ENCODE data around the gene TNIK.

TNIK gene

DNA sequence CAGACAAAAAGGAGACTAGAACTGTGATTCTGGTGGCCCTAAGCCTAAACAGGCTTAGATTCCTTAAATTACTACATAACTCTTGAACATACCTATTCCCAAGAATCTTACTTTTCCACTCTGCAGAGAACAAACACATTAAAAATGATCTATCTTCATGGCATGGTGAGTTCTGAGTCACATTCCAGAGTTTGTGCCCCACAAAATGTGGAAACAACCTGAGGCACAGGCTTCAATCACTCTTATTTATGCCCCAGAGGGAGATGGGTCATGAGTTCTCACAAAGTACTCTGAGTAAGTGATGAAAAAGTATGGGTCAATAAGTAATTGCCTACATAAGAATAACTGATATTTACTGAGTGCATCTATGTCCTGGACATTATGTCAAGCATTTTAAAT is 296.1 kb downstream of the TNIK start:
- H3K36me3 ChIP-seq (ENCODE audit: insufficient read depth, low read length), result peaks cover 78% of the 10 kb centered on the region
- no peak overlapping the region for H2AFZ ChIP-seq (ENCODE audit: low read length)
- H4K20me1 ChIP-seq (ENCODE audit: insufficient read depth, low read length, poor library complexity, severe bottlenecking), result no peaks in the 10 kb centered on the region
- no peaks in the 10 kb centered on the region for H3K27me3 ChIP-seq (ENCODE audit: insufficient read depth, low read length, poor library complexity, severe bottlenecking)
- no peak overlapping the region for H3K4me2 ChIP-seq (ENCODE audit: low read depth, low read length, poor library complexity, severe bottlenecking)
- no peak for TF ChIP-seq EZH2phosphoT487 (IDR thresholded peaks at IDR 0.05; ENCODE audit: borderline replicate concordance)
- TF ChIP-seq, protein P1, sequence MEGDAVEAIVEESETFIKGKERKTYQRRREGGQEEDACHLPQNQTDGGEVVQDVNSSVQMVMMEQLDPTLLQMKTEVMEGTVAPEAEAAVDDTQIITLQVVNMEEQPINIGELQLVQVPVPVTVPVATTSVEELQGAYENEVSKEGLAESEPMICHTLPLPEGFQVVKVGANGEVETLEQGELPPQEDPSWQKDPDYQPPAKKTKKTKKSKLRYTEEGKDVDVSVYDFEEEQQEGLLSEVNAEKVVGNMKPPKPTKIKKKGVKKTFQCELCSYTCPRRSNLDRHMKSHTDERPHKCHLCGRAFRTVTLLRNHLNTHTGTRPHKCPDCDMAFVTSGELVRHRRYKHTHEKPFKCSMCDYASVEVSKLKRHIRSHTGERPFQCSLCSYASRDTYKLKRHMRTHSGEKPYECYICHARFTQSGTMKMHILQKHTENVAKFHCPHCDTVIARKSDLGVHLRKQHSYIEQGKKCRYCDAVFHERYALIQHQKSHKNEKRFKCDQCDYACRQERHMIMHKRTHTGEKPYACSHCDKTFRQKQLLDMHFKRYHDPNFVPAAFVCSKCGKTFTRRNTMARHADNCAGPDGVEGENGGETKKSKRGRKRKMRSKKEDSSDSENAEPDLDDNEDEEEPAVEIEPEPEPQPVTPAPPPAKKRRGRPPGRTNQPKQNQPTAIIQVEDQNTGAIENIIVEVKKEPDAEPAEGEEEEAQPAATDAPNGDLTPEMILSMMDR (conservative IDR thresholded peaks at IDR 0.05; ENCODE audit: low read length), result no peak
- H3K4me3 ChIP-seq (ENCODE audit: low read length, poor library complexity, severe bottlenecking), result no peak overlapping the region
- H3K9me3 ChIP-seq (ENCODE audit: insufficient read depth, low read depth, low read length), result peaks cover 11% of the 10 kb centered on the region; the same call in 1 of the 2 replicates
- peaks cover 8% of the 10 kb centered on the region for H3K4me1 ChIP-seq (ENCODE audit: insufficient read depth, low read length, poor library complexity, severe bottlenecking)
- no peaks in the 10 kb centered on the region for H3F3A ChIP-seq (ENCODE audit: low read depth)
- no peak overlapping the region for H3K9ac ChIP-seq (ENCODE audit: low read depth, low read length, poor library complexity, severe bottlenecking)
- H3K79me2 ChIP-seq (ENCODE audit: insufficient read depth, low read length), result no peaks in the 10 kb centered on the region
- H3K9me2 ChIP-seq (replicated peaks; ENCODE audit: low read depth, low read length), result no peaks in the 10 kb centered on the region

DNA sequence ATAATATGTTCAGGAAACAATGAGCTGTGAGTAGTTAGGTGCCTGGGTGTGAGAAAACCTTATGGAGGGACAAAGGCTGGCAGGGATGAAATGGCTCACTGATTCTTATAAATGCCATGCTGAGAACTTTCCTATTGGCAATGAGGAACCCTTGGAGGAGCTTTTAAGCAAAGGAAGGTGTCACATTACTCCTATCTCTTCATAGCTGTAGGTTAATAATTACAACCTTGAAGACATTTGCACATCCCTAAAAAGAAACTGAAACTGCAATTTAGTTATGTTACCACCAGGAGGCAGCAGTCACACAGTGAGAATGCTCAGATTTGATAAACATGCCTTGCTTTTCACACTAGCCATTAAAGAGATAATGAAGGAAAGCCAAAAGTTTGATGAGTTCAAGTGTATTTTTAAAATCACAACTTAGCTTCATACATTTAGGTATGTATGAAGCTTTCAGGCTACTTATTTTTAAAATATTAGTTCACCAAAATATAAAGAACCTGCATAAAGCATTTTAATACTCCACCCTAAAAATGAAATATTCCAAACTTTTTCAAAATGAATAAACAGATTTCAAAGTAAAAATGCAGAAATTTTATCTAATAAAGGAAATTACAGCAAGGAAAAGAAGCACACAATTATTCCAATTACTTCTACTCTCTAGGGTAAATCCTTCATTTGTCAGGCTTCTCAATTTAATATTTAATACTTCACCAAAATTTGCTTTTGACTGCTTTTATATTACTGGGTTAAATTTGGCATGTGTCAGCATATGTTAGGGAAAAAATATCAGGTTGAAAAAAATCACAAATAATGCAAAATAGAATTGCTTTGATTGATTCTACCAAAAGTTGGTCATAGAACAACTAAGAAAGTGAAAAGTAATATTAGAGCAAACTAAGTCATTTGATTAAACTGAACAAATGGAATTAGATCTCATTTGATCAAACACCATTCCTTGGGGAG is 296.8 kb downstream of the TNIK start:
- Histone ChIP-seq H3K4me2 (ENCODE audit: low read depth, low read length, poor library complexity, severe bottlenecking) (no peak overlapping the region), H3K4me3 (ENCODE audit: low read length, poor library complexity, severe bottlenecking) (no peak overlapping the region)

DNA sequence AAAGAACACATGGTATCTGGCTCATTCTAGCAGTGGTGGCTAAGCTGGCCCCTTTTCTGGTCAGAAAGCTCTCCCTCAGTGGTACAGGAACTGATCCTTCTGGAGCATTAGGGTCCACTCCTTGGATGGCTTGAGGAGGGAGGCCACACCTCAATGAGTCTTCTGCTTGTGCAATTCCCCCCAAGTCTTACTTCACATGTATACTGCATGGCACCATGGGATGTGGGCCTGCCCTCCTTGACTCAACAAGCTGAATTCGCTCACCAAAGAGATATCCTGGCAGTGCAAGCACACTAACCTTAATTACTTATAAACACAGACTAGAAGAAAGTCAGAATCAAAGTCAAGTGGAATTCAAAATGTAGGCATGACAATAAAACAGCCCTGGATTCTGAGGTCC is 299.9 kb downstream of the TNIK start:
- no peak overlapping the region for H2AFZ ChIP-seq (ENCODE audit: low read length)
- no peak overlapping the region for H3K4me3 ChIP-seq (ENCODE audit: low read length, poor library complexity, severe bottlenecking)
- H3K27me3 ChIP-seq (ENCODE audit: insufficient read depth, low read length, poor library complexity, severe bottlenecking), result no peaks in the 10 kb centered on the region
- H3K9me3 ChIP-seq (ENCODE audit: insufficient read depth, low read depth, low read length), result peaks cover 11% of the 10 kb centered on the region; the same call in 1 of the 2 replicates
- peaks cover 80% of the 10 kb centered on the region for H3K36me3 ChIP-seq (ENCODE audit: insufficient read depth, low read length)
- no peaks in the 10 kb centered on the region for H3K9me2 ChIP-seq (replicated peaks; ENCODE audit: low read depth, low read length)
- H3K9ac ChIP-seq (ENCODE audit: low read depth, low read length, poor library complexity, severe bottlenecking), result no peak overlapping the region
- no peaks in the 10 kb centered on the region for H3K4me1 ChIP-seq (ENCODE audit: insufficient read depth, low read length, poor library complexity, severe bottlenecking)
- H4K20me1 ChIP-seq (ENCODE audit: insufficient read depth, low read length, poor library complexity, severe bottlenecking), result no peaks in the 10 kb centered on the region
- no peak for TF ChIP-seq EZH2phosphoT487 (IDR thresholded peaks at IDR 0.05; ENCODE audit: borderline replicate concordance)
- TF ChIP-seq, protein P1 (conservative IDR thresholded peaks at IDR 0.05; ENCODE audit: low read length), result no peak
- H3K4me2 ChIP-seq (ENCODE audit: low read depth, low read length, poor library complexity, severe bottlenecking), result no peak overlapping the region
- H3K79me2 ChIP-seq (ENCODE audit: insufficient read depth, low read length), result no peaks in the 10 kb centered on the region
- no peaks in the 10 kb centered on the region for H3F3A ChIP-seq (ENCODE audit: low read depth)

More for the DNA sequence above, 296.8 kb downstream of the TNIK start:
- H3K9ac ChIP-seq (ENCODE audit: low read depth, low read length, poor library complexity, severe bottlenecking), result no peak overlapping the region
- peaks cover 8% of the 10 kb centered on the region for H3K4me1 ChIP-seq (ENCODE audit: insufficient read depth, low read length, poor library complexity, severe bottlenecking)
- no peak for TF ChIP-seq EZH2phosphoT487 (IDR thresholded peaks at IDR 0.05; ENCODE audit: borderline replicate concordance)
- TF ChIP-seq, protein P1 (conservative IDR thresholded peaks at IDR 0.05; ENCODE audit: low read length), result peak; percentile 72
- peaks cover 11% of the 10 kb centered on the region; the same call in 1 of the 2 replicates for H3K9me3 ChIP-seq (ENCODE audit: insufficient read depth, low read depth, low read length)
- no peak overlapping the region for H2AFZ ChIP-seq (ENCODE audit: low read length)
- H4K20me1 ChIP-seq (ENCODE audit: insufficient read depth, low read length, poor library complexity, severe bottlenecking), result no peaks in the 10 kb centered on the region
- H3K36me3 ChIP-seq (ENCODE audit: insufficient read depth, low read length), result peaks cover 77% of the 10 kb centered on the region
- H3K79me2 ChIP-seq (ENCODE audit: insufficient read depth, low read length), result no peaks in the 10 kb centered on the region
- H3K27me3 ChIP-seq (ENCODE audit: insufficient read depth, low read length, poor library complexity, severe bottlenecking), result no peaks in the 10 kb centered on the region
- H3K9me2 ChIP-seq (replicated peaks; ENCODE audit: low read depth, low read length), result no peaks in the 10 kb centered on the region
- no peaks in the 10 kb centered on the region for H3F3A ChIP-seq (ENCODE audit: low read depth)

Measured in Loucy (cell line).